Esophagus mucosa (tissue), 1 donor: ENCODE results near the gene SLC43A2. TPM values are rescaled to one million over a fixed set of nuclear protein-coding genes. Genes with fewer than 3 reads are reported as not detected.
A peak's percentile ranks its signal among the peaks of the same experiment; 100 is the strongest.
"Not testable (repeated sequence)": the region's sequence is repeated elsewhere in the genome, so short reads cannot be mapped to it uniquely, and the experiment has no call there.

Experiments
- ATAC-seq: fragments of 200-7000 bp; cut with Tn5 transposase; one replicate; pipeline ENCODE4 v1.9.1; 2020
- total RNA-seq: library from RNA; stranded (reverse); gene quantifications from one replicate; pipeline ENCODE4 v1.2.4, GENCODE V29; 2023
- donor health status: DM: yes; HTN: yes; CAD: no.

SLC43A2 gene
- total RNA-seq, 1 donor from 2014 or later, result 3.6 TPM

DNA sequence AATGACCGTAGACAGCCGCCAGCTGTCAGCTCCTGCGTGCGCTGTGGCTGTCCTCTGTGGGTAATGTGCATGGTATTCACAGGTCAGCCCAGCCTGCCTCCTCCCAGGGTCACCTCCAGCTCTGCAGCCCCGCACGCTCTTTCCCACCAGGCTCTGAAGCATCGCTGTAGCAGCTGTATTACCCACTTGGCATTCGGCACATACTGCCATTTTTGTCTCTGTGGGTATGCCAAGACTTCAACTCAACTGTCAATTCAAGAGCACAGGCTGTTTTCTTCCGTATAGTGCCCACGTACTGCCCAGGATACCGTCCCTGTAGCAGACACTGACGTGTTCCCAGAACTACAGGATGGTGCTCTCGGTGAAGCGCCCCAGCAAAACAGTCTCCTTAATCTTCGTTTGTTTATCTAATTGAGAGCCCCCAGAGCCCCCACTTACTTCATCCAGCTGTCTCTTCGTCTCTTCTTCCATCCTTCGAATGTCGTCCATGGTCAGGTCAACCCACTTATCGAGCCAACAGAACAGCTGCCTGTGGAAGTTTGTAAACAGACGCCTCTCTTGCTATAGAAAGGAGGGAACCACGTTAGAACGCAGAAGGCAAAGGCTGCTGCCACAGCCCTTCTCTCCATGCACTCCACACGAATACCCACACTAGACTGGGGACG is 94.8 kb downstream of the SLC43A2 start:
- no peak for ATAC-seq

DNA sequence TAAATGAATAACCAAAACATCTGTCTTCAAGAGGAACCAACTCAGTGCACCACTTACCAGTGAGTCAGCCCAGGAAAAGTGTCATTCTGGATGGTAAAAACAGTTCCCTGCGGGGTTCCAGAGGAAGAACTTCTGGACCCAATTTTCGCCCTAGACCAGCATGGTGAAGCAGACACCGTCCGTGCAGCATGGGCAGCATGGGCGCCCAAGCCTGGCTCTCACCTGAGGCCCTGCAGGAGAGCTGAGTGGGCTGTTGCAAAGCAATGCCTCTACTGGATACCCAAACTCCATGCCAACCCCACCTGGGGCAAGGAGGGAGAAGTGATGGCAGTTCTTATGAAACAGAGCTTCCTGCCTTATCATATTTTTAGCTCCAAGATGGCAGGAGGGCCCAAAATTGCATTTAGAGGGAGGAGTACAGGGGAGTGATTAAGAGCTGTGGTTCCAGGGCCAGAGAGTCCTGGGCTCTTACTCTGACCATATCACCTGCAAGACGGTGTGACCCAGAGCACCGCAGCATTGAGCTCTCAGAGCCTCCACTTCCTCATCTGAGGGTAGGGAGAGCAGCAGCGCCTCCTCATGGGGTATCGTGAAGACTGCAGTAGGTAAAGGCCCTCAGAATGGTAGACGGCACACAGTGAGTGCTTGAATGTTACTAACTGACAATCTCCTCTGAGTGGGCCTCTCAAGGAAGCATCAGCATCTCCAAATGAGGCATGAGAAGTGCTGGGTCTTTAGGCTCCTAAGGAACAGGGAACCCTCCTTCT is 95.6 kb downstream of the SLC43A2 start:
- ATAC-seq, result peak; percentile 56

- ATAC-seq, result no peak
These were observed 98.8 kb downstream of the SLC43A2 start for GRCh38 chr17:1529863-1530262.

GRCh38 chr17:1526876-1527275 is 101.8 kb downstream of the SLC43A2 start:
- ATAC-seq, result not testable (repeated sequence)

GRCh38 chr17:1522626-1523025 is 106.0 kb downstream of the SLC43A2 start:
- ATAC-seq, result no peak

DNA sequence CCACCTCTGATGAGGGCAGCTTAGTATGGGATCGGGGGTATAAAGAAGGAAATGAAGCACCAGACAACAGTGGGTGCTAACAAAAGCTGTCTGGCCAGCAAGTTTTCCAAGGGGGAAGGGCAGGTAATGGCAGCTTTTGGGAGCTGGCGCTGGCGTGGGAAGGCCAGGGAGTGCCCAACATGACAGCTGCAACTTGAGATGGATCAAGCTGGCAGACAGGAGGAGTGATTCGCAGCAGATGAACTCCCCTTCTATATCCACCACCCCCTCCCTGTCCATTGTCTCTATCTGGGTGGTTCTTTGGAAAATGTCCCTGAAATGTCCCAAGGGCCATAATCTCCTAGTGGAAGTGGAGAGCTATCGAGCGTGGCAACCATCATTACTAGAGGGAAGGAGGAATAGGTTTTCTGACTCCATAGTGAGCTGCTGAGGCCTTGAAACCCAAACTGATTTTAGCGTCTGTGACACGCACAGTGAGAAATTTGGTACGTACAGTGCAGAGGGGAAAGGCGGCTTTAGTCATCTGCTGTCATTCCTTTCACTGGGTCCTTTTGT is 107.5 kb downstream of the SLC43A2 start:
- no peak for ATAC-seq

- ATAC-seq, result no peak
These were observed 109.0 kb downstream of the SLC43A2 start for GRCh38 chr17:1519678-1520077.

Other genes starting within 250 kb of the SLC43A2 start
- 483 TPM for gene YWHAE, start 228.6 kb downstream of the SLC43A2 start, total RNA-seq
- gene CRK, start 172.6 kb downstream of the SLC43A2 start, total RNA-seq, result 42.2 TPM
- gene MYO1C, start 136.1 kb downstream of the SLC43A2 start, total RNA-seq, result 94.2 TPM
- 21.4 TPM for gene INPP5K, start 112.2 kb downstream of the SLC43A2 start, total RNA-seq
- gene PITPNA, start 66.0 kb downstream of the SLC43A2 start, total RNA-seq, result 94.4 TPM
- gene SCARF1, start 16.9 kb upstream of the SLC43A2 start, total RNA-seq, result 2.3 TPM
- gene RILP, start 21.0 kb upstream of the SLC43A2 start, total RNA-seq, result 5.3 TPM
- 171 TPM for gene PRPF8, start 56.0 kb upstream of the SLC43A2 start, total RNA-seq
- 10.9 TPM for gene TLCD2, start 81.5 kb upstream of the SLC43A2 start, total RNA-seq
- 10.2 TPM for gene WDR81, start 95.9 kb upstream of the SLC43A2 start, total RNA-seq
- 2.7 TPM for gene SERPINF2, start 114.0 kb upstream of the SLC43A2 start, total RNA-seq
- 28.4 TPM for gene SERPINF1, start 133.2 kb upstream of the SLC43A2 start, total RNA-seq
- gene SMYD4, start 201.1 kb upstream of the SLC43A2 start, total RNA-seq, result 5.7 TPM
- gene RPA1, start 201.2 kb upstream of the SLC43A2 start, total RNA-seq, result 87.5 TPM